ENCODE results near the gene MBD5. TPM values are rescaled to one million over a fixed set of nuclear protein-coding genes. Genes with fewer than 3 reads are reported as not detected.

The MBD5 gene
- total and polyA plus RNA-seq, 2 of the 4 experiments (the other 2 are of a cell fraction), result 9.8 to 14.2 TPM

DNA sequence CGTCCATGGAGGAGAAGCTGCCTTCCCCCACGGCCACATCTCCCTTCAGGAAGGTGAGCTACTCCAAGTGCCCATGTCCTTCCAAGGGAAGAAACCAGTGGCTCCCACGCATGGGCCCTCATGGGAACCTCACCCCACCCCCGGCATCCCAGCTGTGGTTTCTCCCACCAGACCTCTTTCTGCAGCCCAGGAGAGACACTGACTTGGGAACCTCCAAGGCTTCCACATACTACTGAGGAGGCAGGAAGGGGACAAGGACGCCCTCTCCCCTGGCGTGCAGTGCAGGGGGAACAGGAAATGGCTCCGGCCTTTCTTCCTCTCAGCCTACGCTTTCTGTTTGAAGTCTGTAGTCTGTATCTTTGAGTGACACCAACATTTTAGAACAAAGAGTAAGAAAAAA is 519.1 kb downstream of the MBD5 start:
- Histone ChIP-seq H4K20me1 (ENCODE audit: insufficient read depth, low read length) (no peaks in the 10 kb centered on the region), H3K14ac (replicated peaks; ENCODE audit: low read depth, low read length) (no peak overlapping the region), H2BK20ac (ENCODE audit: low read depth, low read length) (no peak overlapping the region), H3K23ac (ENCODE audit: low read depth, low read length) (no peak overlapping the region), H3K4me2 (ENCODE audit: low read depth, low read length) (no peak overlapping the region), H3K4me3 (ENCODE audit: insufficient read depth, low read depth, low read length) (no peak overlapping the region), H2BK5ac (ENCODE audit: low read depth, low read length, poor library complexity, severe bottlenecking) (no peak overlapping the region), H4K8ac (ENCODE audit: low read depth in 2 of 2, low read length in 2 of 2) (no peak overlapping the region), H4K91ac (ENCODE audit: insufficient read depth, low read depth, low read length) (no peak overlapping the region), H3K79me1 (ENCODE audit: low read depth in 1 of 2, low read length in 2 of 2) (no peaks in the 10 kb centered on the region), H3K9me1 (ENCODE audit: insufficient read depth, low read length) (no peaks in the 10 kb centered on the region), H3K4ac (ENCODE audit: low read depth, low read length) (no peak overlapping the region), H4K5ac (ENCODE audit: low read depth, low read length) (no peak overlapping the region), H2AFZ (replicated peaks; ENCODE audit: low read length, poor library complexity) (no peak overlapping the region), H3K4me1 (ENCODE audit: control insufficient read depth, insufficient read depth, low read length) (no peaks in the 10 kb centered on the region), H2BK15ac (ENCODE audit: low read depth, low read length) (no peak overlapping the region), H3K27ac (ENCODE audit: insufficient read depth, low read length) (no peak overlapping the region), H2AK5ac (ENCODE audit: low read depth, low read length) (no peak overlapping the region), H3K36me3 (ENCODE audit: control insufficient read depth, insufficient read depth, low read length) (no peaks in the 10 kb centered on the region), H2BK120ac (ENCODE audit: low read depth, low read length) (no peak overlapping the region), H3K9me3 (ENCODE audit: control insufficient read depth, insufficient read depth, low read length) (no peaks in the 10 kb centered on the region), H3K18ac (ENCODE audit: low read depth, low read length) (no peak overlapping the region), H3K9ac (ENCODE audit: low read depth, low read length) (no peak overlapping the region), H3K27me3 (ENCODE audit: control insufficient read depth, insufficient read depth, low read length) (peaks cover 11% of the 10 kb centered on the region), H3K56ac (ENCODE audit: extremely low read depth, insufficient read depth, low read length) (no peak overlapping the region), H2AK9ac (replicated peaks; ENCODE audit: low read depth, low read length, poor library complexity) (no peak overlapping the region)
- no CpG with 5 or more reads among the region's 8 CpGs for WGBS, 2 experiments (ENCODE audit: extremely low coverage in 2 of 2, insufficient read length in 1 of 2)
- in situ Hi-C loops (cut with MboI; ENCODE audit: low sequenced_read_pairs), result no loop called here
- DNase-seq (no peak), ATAC-seq (ENCODE audit: low read depth) (no peak)
- intact Hi-C loops (cut with micrococcal nuclease), result no loop called here
- TF ChIP-seq RFX5 (IDR thresholded peaks at IDR 0.05; ENCODE audit: low read depth, low read length), result no peak
- no TSS peak for BruUV-seq (replicated peaks)
- dilution Hi-C loops (cut with HindIII; ENCODE audit: low sequenced_read_pairs, unreplicated experiment), result no loop called here
- ChIA-PET CTCF (no interaction called here), POLR2A (ENCODE audit: unreplicated experiment) (interaction anchor here (0.5 to 0.6 kb wide), 2 partner anchors 133 to 454 kb away, joined by 3 to 10 read pairs; no protein-coding TSS in a partner anchor)

Data from IMR-90 (cell line).